H9 (cell line): ENCODE data around the gene NFASC. TPM values are rescaled to one million over a fixed set of nuclear protein-coding genes. Genes with fewer than 3 reads are reported as not detected.

Source experiments
- DNase-seq: peaks from one replicate; pipeline ENCODE4 v3.0.0-alpha.2; 2017
- H2AFZ ChIP-seq: one replicate; pipeline ENCODE4 v1.6.1; 2013; ENCODE audit warnings: mild to moderate bottlenecking, low read length, control low read depth, moderate library complexity
- H2AK5ac ChIP-seq: 2 replicates; pipeline ENCODE4 v1.6.1; 2013; ENCODE audit warnings: low read length, control low read depth, mixed read lengths; ENCODE audit not compliant: insufficient read length
- H2BK120ac ChIP-seq: one replicate; pipeline ENCODE4 v1.6.1; 2013; ENCODE audit warnings: low read depth, mild to moderate bottlenecking, low read length, control low read depth, inconsistent platforms; ENCODE audit not compliant: poor library complexity, severe bottlenecking
- H2BK12ac ChIP-seq: 2 replicates; pipeline ENCODE4 v1.6.1; 2013; ENCODE audit warnings: low read length, control low read depth, mixed read lengths, low read depth; ENCODE audit not compliant: insufficient read length
- H2BK15ac ChIP-seq: 2 replicates; pipeline ENCODE4 v1.6.1; 2013; ENCODE audit warnings: low read depth, low read length, control low read depth
- H2BK20ac ChIP-seq: one replicate; pipeline ENCODE4 v1.6.1; 2013; ENCODE audit warnings: low read depth, mild to moderate bottlenecking, low read length, control low read depth, inconsistent platforms; ENCODE audit not compliant: poor library complexity, severe bottlenecking
- H2BK5ac ChIP-seq: 2 replicates; pipeline ENCODE4 v1.6.1; 2013; ENCODE audit warnings: low read length, control low read depth, mixed read lengths; ENCODE audit not compliant: insufficient read length
- H3K14ac ChIP-seq: 2 replicates; pipeline ENCODE4 v1.6.1; 2013; ENCODE audit warnings: low read length, control low read depth; ENCODE audit not compliant: insufficient read depth
- H3K18ac ChIP-seq: 2 replicates; pipeline ENCODE4 v1.6.1; 2013; ENCODE audit warnings: low read depth, mild to moderate bottlenecking, mixed read lengths, low read length, control low read depth; ENCODE audit not compliant: insufficient read length
- H3K23ac ChIP-seq: 2 replicates; pipeline ENCODE4 v1.6.1; 2013; ENCODE audit warnings: low read length, control low read depth, mixed read lengths, low read depth; ENCODE audit not compliant: insufficient read length
- H3K23me2 ChIP-seq: 2 replicates; pipeline ENCODE4 v1.6.1; 2013; ENCODE audit warnings: low read depth, mild to moderate bottlenecking, mixed read lengths, low read length, control low read depth; ENCODE audit not compliant: insufficient read length, poor library complexity, severe bottlenecking
- H3K27ac ChIP-seq: 2 replicates; pipeline ENCODE4 v1.5.1; 2013; ENCODE audit warnings: low read length, control low read depth, mixed read lengths, low read depth; ENCODE audit not compliant: insufficient read length
- H3K27me3 ChIP-seq: 2 replicates; pipeline ENCODE4 v1.6.1; 2013; ENCODE audit warnings: low read length, control low read depth, inconsistent platforms; ENCODE audit not compliant: insufficient read depth
- H3K4ac ChIP-seq: 2 replicates; pipeline ENCODE4 v1.6.1; 2013; ENCODE audit warnings: low read depth, mild to moderate bottlenecking, control low read depth, inconsistent platforms, low read length, moderate library complexity
- H3K4me1 ChIP-seq: 2 replicates; pipeline ENCODE4 v1.6.1; 2013; ENCODE audit warnings: low read length, control low read depth, inconsistent platforms; ENCODE audit not compliant: insufficient read depth
- H3K4me2 ChIP-seq: 2 replicates; pipeline ENCODE4 v1.6.1; 2013; ENCODE audit warnings: low read length, control low read depth, mixed read lengths; ENCODE audit not compliant: insufficient read length, insufficient read depth
- H3K56ac ChIP-seq: 2 replicates; pipeline ENCODE4 v1.6.1; 2013; ENCODE audit warnings: low read depth, mild to moderate bottlenecking, mixed read lengths, low read length, control low read depth; ENCODE audit not compliant: insufficient read length
- H3K79me1 ChIP-seq: 2 replicates; pipeline ENCODE4 v1.6.1; 2013; ENCODE audit warnings: low read depth, mild to moderate bottlenecking, moderate library complexity, low read length, control low read depth, inconsistent platforms; ENCODE audit not compliant: insufficient read depth, poor library complexity, severe bottlenecking
- H3K79me2 ChIP-seq: 2 replicates; pipeline ENCODE4 v1.6.1; 2013; ENCODE audit warnings: low read length, control low read depth, inconsistent platforms; ENCODE audit not compliant: insufficient read depth
- H3K9ac ChIP-seq: 2 replicates; pipeline ENCODE4 v1.6.1; 2013; ENCODE audit warnings: low read length, control low read depth, mixed read lengths; ENCODE audit not compliant: insufficient read length; ENCODE audit errors: extremely low read depth
- H3K9me3 ChIP-seq: one replicate; pipeline ENCODE4 v1.6.1; 2013; ENCODE audit warnings: low read depth, low read length, inconsistent platforms; ENCODE audit not compliant: control insufficient read depth
- H3T11ph ChIP-seq: one replicate; pipeline ENCODE4 v1.6.1; 2013; ENCODE audit warnings: mild to moderate bottlenecking, low read length, control low read depth, inconsistent platforms
- H4K20me1 ChIP-seq: one replicate; pipeline ENCODE4 v1.6.1; 2013; ENCODE audit not compliant: control insufficient read depth, insufficient read length, insufficient read depth
- H4K5ac ChIP-seq: 2 replicates; pipeline ENCODE4 v1.6.1; 2013; ENCODE audit warnings: low read depth, mild to moderate bottlenecking, mixed read lengths, low read length, control low read depth; ENCODE audit not compliant: insufficient read length
- H4K8ac ChIP-seq: replicated peaks from 2 replicates; pipeline ENCODE4 v1.6.1; 2013; ENCODE audit warnings: low read length, control low read depth, mixed read lengths, low read depth; ENCODE audit not compliant: insufficient read length
- H4K91ac ChIP-seq: 2 replicates; pipeline ENCODE4 v1.6.1; 2013; ENCODE audit warnings: low read depth, mild to moderate bottlenecking, moderate library complexity, mixed read lengths, low read length, control low read depth; ENCODE audit not compliant: insufficient read length
- H3K27ac Mint-ChIP-seq, 3 experiments: 2 replicates in 2 of 3; 3 replicates in 1 of 3; pipeline ENCODE4 v1.8.0; 2020 to 2021; ENCODE audit warnings: mixed read lengths in 3 of 3, mild to moderate bottlenecking in 1 of 3, moderate library complexity in 1 of 3
- H3K27me3 Mint-ChIP-seq: 2 replicates; pipeline ENCODE4 v1.8.0; 2021; ENCODE audit warnings: low read depth, mild to moderate bottlenecking, moderate library complexity, mixed read lengths
- H3K36me3 Mint-ChIP-seq, 3 experiments: 2 replicates in 2 of 3; 3 replicates in 1 of 3; pipeline ENCODE4 v1.8.0; 2020 to 2021; ENCODE audit warnings: low read depth in 3 of 3, mixed read lengths in 3 of 3; ENCODE audit not compliant: insufficient read depth in 1 of 3
- H3K4me1 Mint-ChIP-seq, 2 experiments: 2 replicates each; pipeline ENCODE4 v1.8.0; 2020; ENCODE audit warnings: mixed read lengths in 2 of 2
- H3K4me3 Mint-ChIP-seq, 2 experiments: 2 replicates in 1 of 2; 3 replicates in 1 of 2; pipeline ENCODE4 v1.8.0; 2020 to 2021; ENCODE audit warnings: mild to moderate bottlenecking in 2 of 2, mixed read lengths in 2 of 2, moderate library complexity in 1 of 2
- H3K9me3 Mint-ChIP-seq, 2 experiments: 2 replicates in 1 of 2; 3 replicates in 1 of 2; pipeline ENCODE4 v1.8.0; 2020; ENCODE audit warnings: mild to moderate bottlenecking in 2 of 2, mixed read lengths in 2 of 2, moderate library complexity in 1 of 2
- CTCF ChIP-seq: fragments of 200-600 bp; sonication (generic); conservative IDR thresholded peaks from 3 replicates; pipeline ENCODE4 v1.8.0; 2021; ENCODE audit warnings: antibody characterized with exemption, mild to moderate bottlenecking
- WGBS: extraction: QIAGEN DNeasy Blood & Tissue Kit; methylation state at CpG from one replicate; pipeline ENCODE4 v1.1.7; 2013; ENCODE audit warnings: missing lambda C conversion rate, low lambda C conversion rate, mixed read lengths; ENCODE audit not compliant: insufficient read length; ENCODE audit errors: extremely low coverage; 5-methylcytosine and 5-hydroxymethylcytosine counted together
- total RNA-seq: library from RNA; stranded (reverse); gene quantifications from 2 replicates; pipeline ENCODE4 v1.2.1, GENCODE V29; 2021

NFASC gene
- total RNA-seq, 1 experiment from 2014 or later, result 5.0 TPM

- no peak overlapping the region for H3K14ac ChIP-seq
- no peak overlapping the region for H3K23ac ChIP-seq
- no peak overlapping the region for H2BK120ac ChIP-seq
- no CpG with 5 or more reads among the region's 4 CpGs for WGBS
- H3K79me2 ChIP-seq, result no peaks in the 10 kb centered on the region
- no peak overlapping the region for H4K8ac ChIP-seq
- no peaks in the 10 kb centered on the region for H3K79me1 ChIP-seq
- no peaks in the 10 kb centered on the region for H3K9me3 Mint-ChIP-seq
- no peaks in the 10 kb centered on the region for H4K20me1 ChIP-seq
- H3K18ac ChIP-seq, result no peak overlapping the region
- no peak overlapping the region for H2BK15ac ChIP-seq
- H2AFZ ChIP-seq, result no peak overlapping the region
- H3K27ac Mint-ChIP-seq, result no peak overlapping the region
- H3K4me1 Mint-ChIP-seq, result no peaks in the 10 kb centered on the region
- no peaks in the 10 kb centered on the region for H3K36me3 Mint-ChIP-seq
- H3K4me3 Mint-ChIP-seq, result no peak overlapping the region
- no peaks in the 10 kb centered on the region for H3K9me3 ChIP-seq
- H3K9ac ChIP-seq, result no peak overlapping the region
- no peaks in the 10 kb centered on the region for H3K27me3 ChIP-seq
- no peak for TF ChIP-seq CTCF
- no peak overlapping the region for H3T11ph ChIP-seq
- no peak overlapping the region for H2BK20ac ChIP-seq
- H3K27ac ChIP-seq, result no peak overlapping the region
- H2BK5ac ChIP-seq, result no peak overlapping the region
- H3K4ac ChIP-seq, result no peak overlapping the region
- no peak overlapping the region for H2AK5ac ChIP-seq
- no peaks in the 10 kb centered on the region for H3K23me2 ChIP-seq
- no peak overlapping the region for H3K56ac ChIP-seq
- no peak overlapping the region for H2BK12ac ChIP-seq
- H3K27me3 Mint-ChIP-seq, result peaks cover 10% of the 10 kb centered on the region
- H4K91ac ChIP-seq, result no peak overlapping the region
- H3K4me2 ChIP-seq, result no peak overlapping the region
- H4K5ac ChIP-seq, result no peak overlapping the region
- DNase-seq, result no peak
- H3K4me1 ChIP-seq, result no peaks in the 10 kb centered on the region
Measured at GRCh38 chr1:204821924-204822323, 48.7 kb upstream of the NFASC start.
